ENCODE data around the gene IFITM2.

The IFITM2 gene

GRCh38 chr11:293271-293851, 14.3 kb upstream of the IFITM2 start:
- no peak for DNase-seq

DNA sequence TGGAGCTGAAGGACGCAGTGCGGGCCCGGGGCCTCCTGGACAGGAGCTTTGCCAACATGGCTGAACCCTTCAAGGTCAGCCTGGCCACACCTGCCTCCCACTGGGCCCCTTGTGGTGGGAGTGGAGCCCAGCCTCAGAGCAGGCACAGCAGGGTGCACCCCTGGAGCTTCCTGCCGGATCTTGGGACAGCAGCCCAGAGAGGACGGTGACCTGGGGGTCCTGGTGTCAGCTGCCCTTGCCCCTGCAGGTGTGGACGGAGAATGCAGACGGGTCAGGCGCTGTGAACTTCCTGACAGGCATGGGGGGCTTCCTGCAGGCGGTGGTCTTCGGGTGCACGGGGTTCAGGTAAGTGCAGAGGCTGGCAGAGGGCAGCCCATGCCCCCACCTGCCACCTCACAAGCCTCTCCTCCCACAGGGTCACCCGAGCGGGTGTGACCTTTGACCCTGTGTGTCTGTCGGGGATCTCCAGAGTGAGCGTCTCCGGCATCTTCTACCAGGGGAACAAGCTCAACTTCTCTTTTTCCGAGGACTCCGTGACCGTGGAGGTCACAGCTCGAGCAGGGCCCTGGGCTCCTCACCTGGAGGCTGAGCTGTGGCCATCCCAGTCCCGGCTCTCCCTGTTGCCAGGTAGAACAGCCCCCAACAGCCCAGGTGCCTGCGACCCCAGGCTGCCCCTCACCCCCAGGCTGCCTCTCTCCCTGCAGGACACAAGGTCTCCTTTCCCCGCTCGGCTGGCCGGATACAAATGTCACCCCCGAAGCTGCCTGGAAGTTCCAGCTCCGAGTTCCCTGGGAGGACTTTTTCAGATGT, 13.6 kb upstream of the IFITM2 start:
- no peak for DNase-seq

- DNase-seq = no peak
These were observed 12.8 kb upstream of the IFITM2 start for GRCh38 chr11:294780-295179.

DNA sequence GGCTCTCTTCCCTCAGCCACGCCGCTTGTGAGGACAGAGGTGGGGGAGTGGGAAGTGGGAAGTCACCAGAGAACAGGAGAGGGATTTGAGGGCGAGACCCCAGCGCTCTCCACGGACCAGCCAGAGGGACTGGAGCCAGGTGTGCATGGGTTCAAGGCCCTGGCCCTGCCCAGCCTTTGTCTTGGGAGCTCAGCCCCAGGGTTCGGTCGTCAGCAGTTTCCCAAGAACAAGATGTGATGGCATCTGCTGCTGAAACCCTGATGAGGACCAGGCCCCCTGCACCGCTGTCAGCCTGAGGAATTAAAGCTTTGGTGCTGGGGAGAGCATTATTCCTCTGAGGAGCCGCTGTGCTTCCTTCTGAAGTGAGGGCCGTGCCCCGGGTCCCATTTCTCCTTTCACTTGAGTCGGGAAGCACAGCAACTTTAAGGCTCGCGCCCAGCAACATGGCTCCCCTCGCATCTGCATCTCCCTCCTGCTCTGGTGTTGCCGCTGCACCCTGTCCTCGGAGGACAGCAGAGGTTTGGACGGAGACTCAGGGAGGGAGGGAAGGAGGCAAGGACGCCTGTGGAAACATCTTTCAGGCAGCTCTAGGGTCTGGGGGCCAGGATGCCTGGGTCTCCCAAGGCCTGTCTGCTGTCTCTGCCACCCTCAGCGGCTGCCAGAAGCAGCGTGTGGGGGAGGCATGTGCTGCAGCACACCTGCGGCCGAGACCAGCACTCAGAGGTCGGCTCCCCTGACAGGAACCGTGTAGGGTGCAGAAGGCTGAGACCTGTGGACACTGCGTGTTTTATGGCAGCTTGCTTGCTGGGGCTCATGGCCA, 12.1 kb upstream of the IFITM2 start:
- no peak for DNase-seq

DNA sequence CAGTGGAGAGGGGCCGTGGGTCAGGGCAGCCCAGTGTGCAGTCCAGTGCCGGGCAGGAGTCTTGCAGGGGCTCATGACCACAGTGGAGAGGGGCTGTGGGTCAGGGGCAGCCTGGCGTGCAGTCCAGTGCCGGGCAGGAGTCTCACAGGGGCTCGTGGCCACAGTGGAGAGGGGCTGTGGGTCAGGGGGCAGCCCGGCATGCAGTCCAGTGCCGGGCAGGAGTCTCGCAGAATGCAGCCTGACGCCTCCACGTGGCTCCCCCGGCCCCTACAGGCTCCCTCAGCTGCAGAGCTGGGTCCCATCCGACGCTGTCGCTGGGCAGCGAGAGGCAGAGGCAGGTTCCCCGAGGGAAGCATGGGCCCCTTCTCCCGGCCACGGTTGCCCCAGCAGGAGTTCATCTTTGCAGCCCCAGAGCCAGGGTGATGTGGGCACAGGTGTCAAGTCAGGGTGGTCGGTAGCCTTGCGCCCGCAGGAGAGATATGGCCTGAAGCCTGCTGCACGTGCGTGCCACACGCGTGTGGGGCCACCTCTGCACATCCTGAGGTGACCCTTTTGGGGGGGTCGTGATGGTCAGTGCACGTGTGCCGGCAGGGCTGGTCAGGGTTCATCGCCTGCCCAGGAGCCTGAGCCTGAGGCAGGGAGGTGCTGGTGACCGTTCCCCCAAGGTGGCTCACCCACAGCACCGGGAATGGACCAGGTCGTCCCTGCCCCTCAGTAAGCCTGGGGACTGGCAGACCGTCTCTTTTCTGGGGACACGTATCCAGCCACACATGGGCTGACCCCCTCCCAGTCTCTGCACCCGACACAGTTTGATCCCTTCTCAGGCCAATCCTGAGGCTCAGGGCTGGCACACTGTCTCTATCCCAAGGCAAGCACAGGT, 11.2 kb upstream of the IFITM2 start:
- peak in 1 of 5 donors; percentile 12 for DNase-seq

- DNase-seq = peak in 1 of 5 donors; percentile 11
These were observed 10.5 kb upstream of the IFITM2 start for GRCh38 chr11:297051-297585.

- DNase-seq = peak in 1 of 5 donors; percentile 33
These were observed 9.8 kb upstream of the IFITM2 start for GRCh38 chr11:297586-298405.

DNA sequence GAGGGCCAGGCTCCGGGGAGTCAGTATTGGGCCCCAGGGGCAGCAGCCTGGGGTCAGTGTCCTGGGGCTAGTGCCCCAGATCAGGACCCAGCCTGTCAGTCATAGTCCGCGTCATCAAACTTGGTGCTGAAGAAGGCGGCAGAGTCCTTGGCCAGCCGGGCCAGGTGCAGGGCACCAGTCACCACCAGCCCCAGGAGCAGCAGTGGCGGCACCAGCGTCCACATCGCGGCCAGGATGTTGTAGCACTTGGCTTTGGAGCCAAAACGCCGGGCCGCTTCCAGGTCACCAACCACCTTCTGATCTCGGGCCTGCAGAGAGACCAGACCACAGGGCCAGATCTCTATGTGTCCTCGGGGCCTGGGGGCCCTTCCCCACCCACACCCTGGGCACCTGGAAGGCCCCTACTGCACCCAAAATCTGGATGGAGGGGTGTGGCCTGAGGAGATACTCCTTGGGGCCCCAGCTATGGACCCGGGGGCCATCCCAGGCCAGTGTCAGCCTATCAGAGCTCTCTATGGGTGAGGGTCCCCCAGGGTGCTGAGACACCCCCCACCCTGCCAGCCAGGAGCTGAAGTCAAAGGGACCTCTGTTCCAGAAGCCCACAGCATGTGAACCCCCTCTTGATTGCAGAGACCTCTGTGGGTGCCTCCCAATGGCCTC, 9.1 kb upstream of the IFITM2 start:
- peak in 1 of 5 donors; percentile 14 for DNase-seq

DNA sequence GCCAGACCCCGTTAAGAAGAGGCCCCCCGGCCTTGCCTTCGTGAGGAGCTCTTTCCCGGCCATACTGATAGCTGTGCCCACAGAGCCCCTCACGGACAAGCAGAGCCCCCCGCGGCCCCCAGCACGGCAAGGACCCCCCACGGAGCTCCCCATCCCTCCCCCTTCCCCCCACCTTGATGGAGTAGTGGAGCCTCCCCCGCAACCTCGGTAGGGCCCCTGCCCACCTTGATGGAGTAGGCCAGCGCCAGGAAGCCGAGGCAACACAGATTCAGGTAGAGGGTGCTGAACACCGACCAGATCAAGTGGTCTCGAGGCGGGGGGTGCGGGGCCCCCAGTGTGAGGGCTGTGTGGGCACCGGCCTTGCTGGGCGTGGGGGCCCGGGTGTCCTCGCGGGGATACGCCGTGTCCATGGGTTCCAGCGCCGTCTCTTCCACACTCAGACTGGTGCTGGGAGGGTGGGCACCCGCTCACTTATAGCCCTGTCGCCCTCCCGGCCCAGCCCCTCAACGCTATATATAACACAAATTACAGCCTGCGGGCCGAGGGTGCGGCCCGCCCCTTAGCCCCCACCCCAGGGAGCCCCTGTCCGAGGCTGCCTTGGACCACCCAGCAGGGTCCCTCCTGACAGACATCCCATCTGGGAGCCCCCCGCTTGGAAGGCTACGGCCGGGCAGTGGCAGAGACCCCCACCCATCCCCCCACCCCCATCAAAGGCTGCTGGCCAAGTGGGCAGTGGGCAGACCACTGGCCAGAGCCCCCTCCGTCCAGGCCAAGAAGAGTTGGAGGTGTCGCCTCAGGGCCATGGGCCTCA, 8.3 kb upstream of the IFITM2 start, which contains the start of gene IFITM5:
Gene IFITM5 (minus strand): TSS at position 446 of the 811 bp plus-strand sequence. CDS start 36 bp downstream, at position 410.
- no peak for DNase-seq

GRCh38 chr11:299951-300735, 7.5 kb upstream of the IFITM2 start:
- peak in 1 of 5 donors; percentile 27 for DNase-seq

DNA sequence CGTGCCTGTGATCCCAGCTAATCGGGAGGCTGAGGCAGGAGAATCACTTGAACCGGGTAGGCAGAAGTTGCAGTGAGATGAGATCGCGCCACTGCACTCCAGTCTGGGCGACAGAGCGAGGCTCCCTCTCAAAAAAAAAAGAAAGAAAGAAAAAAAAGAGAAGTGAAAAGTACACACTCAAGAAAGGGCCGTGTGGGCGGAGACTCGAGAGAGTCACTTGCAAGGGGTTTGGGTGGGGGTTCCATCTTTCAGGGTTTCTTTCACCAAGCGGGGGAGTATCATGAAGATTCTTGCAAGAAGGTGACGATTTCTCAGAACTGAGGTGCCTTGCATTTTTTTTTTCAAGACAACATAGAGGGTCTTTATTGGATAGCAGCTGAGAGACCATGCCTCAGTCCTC, 4.3 kb upstream of the IFITM2 start:
- DNase-seq = no peak

DNA sequence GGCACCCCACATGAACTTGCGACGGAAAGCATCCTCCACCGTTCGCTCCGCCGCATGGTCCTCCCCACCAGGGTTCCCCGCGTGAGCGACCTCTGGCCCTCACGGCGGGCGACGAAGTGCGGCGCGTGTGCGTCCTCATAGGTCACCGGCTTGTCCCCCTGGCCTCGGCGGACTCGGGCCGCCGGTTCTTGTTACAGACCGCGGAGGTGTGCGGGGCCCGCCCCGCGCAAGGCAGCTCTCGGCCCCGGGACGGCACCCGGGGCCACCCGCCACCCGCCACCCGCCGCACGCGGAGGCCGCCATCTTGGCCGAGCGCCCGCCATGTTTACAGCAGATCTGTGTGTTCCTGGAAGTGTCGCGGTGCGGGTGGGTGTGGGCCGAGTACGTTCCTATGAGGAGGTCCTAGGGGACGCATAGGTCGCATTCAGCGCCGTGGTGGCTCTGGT, 3.5 kb upstream of the IFITM2 start:
- no peak for DNase-seq

- peak in 4 of 5 donors; percentile 37 to 66 (median 52) for DNase-seq
These were observed 2.4 kb upstream of the IFITM2 start for GRCh38 chr11:304915-305843.

DNA sequence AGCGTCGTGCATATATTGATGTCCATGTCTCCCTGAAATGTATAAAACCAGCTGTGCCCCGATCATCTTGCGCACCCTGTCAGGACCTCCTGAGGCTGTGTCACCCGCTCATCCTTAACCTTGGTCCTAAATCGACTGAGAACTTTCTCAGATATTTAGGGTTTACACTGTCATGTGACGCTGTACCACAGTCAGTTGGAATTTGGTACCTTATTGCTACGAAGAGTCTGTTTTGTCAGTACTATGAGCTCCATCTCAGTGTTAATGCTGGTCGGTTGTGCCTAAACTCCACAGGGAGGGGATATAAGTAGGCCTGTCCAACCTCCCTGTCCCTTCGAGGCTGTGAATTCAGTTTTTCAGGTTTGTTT, 1.8 kb upstream of the IFITM2 start:
- DNase-seq = no peak

- no peak for DNase-seq
These were observed 808 bp upstream of the IFITM2 start for GRCh38 chr11:306645-307371.

DNA sequence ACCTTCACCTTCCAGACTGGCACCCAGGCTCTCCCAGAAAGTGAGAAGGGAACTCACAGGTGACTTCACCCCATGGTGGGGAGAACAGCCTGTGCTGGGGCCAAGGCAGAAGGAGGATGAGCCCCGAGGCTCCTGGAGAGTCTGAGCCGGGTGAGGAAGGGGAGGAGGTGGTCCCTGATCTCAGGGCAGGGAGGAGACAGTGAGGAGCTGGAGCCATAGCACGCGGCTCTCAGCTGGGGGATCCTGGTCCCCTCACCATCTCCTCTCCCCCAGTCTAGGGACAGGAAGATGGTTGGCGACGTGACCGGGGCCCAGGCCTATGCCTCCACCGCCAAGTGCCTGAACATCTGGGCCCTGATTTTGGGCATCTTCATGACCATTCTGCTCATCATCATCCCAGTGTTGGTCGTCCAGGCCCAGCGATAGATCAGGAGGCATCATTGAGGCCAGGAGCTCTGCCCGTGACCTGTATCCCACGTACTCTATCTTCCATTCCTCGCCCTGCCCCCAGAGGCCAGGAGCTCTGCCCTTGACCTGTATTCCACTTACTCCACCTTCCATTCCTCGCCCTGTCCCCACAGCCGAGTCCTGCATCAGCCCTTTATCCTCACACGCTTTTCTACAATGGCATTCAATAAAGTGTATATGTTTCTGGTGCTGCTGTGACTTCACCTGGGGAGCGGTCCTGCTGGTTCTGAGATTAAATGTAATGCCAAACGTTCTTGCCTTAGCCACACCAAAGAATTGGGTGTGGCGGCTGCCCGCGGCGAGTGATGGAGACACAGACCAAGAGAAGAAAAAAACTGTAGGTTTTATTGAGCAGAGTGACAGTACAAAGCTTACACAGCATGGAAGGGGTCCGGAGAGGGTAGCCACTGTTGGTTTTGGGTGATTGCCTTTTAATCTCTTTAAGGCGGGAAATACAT, 1.4 kb downstream of the IFITM2 start:
- peak in 1 of 5 donors; percentile 51 for DNase-seq
